Neural cell (in vitro differentiated cells): Measurements from ENCODE around the gene UTP14A.

Experiments
- EZH2 ChIP-seq: fragments of 200-600, 300-800 bp; shearing (Covaris generic), sonication (generic); IDR thresholded peaks from 2 replicates; pipeline ENCODE4 v1.6.1; 2014; ENCODE audit warnings: antibody characterized with exemption, low read length, borderline replicate concordance, mild to moderate bottlenecking; ENCODE audit not compliant: insufficient read depth, poor library complexity, severe bottlenecking
- SMC3 ChIP-seq: fragments of 450-650 bp; conservative IDR thresholded peaks from 2 replicates; pipeline ENCODE4 v1.6.1; 2014; ENCODE audit warnings: antibody characterized with exemption, mild to moderate bottlenecking, moderate library complexity; ENCODE audit not compliant: poor library complexity
- TF ChIP-seq, protein P1 (sequence below): fragments of 450-650 bp; IDR thresholded peaks from 2 replicates; pipeline ENCODE4 v1.5.1; 2014; ENCODE audit warnings: antibody characterized with exemption, mild to moderate bottlenecking, moderate library complexity; ENCODE audit not compliant: poor library complexity, severe bottlenecking

DNA sequence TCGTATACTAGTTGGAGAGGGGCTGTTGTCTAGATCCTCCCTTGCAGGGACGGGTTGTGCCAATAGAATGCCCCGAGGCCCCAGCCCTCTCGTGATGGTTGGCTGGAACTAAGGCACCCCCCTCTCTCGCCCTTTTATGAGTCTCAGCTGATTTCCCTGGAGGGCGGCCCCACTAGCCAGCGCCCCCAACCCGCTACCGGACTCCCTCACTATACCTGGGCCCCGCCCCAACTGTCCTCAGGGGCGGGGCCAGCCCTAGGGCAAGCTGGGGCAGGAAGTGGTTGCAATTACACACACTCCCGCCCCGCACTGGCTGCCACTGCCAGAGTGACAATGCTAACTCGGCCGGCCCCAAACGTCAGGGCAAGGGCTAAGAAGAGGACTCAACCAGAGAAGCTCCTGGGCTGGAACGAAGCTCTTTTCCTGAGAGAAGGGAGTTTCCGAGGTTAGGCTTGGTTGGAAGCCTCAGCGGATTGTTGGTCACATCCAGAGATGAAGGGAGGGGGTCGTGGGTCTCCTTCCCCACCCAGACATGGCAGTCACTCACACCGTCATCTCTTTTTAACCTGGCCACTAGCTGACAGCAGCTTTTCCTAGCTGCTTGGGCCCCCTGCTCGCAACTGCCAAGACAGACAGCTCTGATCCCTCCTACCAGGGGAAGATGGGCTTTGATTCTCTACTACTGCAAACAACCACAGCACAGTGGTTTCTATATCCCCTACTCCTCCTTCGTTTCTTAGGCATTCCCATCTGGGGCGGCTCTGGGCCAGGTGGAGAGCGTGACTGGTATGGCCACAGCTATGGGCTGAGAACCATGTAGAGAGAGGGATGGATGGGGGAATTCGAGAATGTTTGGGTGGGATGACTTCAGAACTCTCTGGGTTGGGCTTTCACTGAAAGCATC lies 55.5 kb downstream of the UTP14A start:
- no peak for TF ChIP-seq SMC3
- TF ChIP-seq, protein P1, sequence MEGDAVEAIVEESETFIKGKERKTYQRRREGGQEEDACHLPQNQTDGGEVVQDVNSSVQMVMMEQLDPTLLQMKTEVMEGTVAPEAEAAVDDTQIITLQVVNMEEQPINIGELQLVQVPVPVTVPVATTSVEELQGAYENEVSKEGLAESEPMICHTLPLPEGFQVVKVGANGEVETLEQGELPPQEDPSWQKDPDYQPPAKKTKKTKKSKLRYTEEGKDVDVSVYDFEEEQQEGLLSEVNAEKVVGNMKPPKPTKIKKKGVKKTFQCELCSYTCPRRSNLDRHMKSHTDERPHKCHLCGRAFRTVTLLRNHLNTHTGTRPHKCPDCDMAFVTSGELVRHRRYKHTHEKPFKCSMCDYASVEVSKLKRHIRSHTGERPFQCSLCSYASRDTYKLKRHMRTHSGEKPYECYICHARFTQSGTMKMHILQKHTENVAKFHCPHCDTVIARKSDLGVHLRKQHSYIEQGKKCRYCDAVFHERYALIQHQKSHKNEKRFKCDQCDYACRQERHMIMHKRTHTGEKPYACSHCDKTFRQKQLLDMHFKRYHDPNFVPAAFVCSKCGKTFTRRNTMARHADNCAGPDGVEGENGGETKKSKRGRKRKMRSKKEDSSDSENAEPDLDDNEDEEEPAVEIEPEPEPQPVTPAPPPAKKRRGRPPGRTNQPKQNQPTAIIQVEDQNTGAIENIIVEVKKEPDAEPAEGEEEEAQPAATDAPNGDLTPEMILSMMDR: no peak
- no peak for TF ChIP-seq EZH2
